Keratinocyte (primary cell): Measurements from ENCODE around the gene PARP1. TPM values are rescaled to one million over a fixed set of nuclear protein-coding genes. Genes with fewer than 3 reads are reported as not detected.

Experiments
- DNase-seq: peaks from one replicate; pipeline ENCODE4 v3.0.0-alpha.2; 2011; ENCODE audit warnings: low read depth, missing footprints, low spot score
- FAIRE-seq: peaks from 2 replicates; lab custom pipeline; 2011; peaks lifted over from hg19 to GRCh38; lab: Jason Lieb, UNC
- H2AFZ ChIP-seq: 2 replicates; pipeline ENCODE4 v1.6.0; 2012; ENCODE audit warnings: low read length, control low read depth, inconsistent platforms; ENCODE audit not compliant: control insufficient read depth
- H3K27ac ChIP-seq: 2 replicates; pipeline ENCODE4 v1.5.1; 2011; ENCODE audit warnings: low read length; ENCODE audit not compliant: control insufficient read depth, insufficient read depth
- H3K27me3 ChIP-seq: 3 replicates; pipeline ENCODE4 v1.6.0; 2011; ENCODE audit warnings: low read length; ENCODE audit not compliant: control insufficient read depth, insufficient read depth; ENCODE audit errors: extremely low read depth
- H3K36me3 ChIP-seq, 2 experiments: 2 replicates in 1 of 2; 3 replicates in 1 of 2; pipeline ENCODE4 v1.5.1; 2011; ENCODE audit warnings: low read length in 2 of 2, mild to moderate bottlenecking in 1 of 2; ENCODE audit not compliant: control insufficient read depth in 2 of 2, insufficient read depth in 2 of 2; ENCODE audit errors: extremely low read depth in 1 of 2
- H3K4me1 ChIP-seq: 3 replicates; pipeline ENCODE4 v1.5.1; 2011; ENCODE audit warnings: low read length; ENCODE audit not compliant: control insufficient read depth, insufficient read depth; ENCODE audit errors: extremely low read depth
- H3K4me2 ChIP-seq: 3 replicates; pipeline ENCODE4 v1.6.0; 2011; ENCODE audit warnings: low read depth, low read length; ENCODE audit not compliant: control insufficient read depth, insufficient read depth; ENCODE audit errors: extremely low read depth
- H3K4me3 ChIP-seq, 3 experiments: fragments of 200-600 bp in 1 of 3; sonication (generic) in 1 of 3; 2 replicates in 2 of 3; 3 replicates in 1 of 3; pipeline ENCODE4 v1.5.1; 2011 to 2016; ENCODE audit warnings: low read length in 3 of 3, mild to moderate bottlenecking in 3 of 3, control low read depth in 2 of 3, inconsistent platforms in 1 of 3, low read depth in 1 of 3, mixed read lengths in 1 of 3, mixed run types in 1 of 3, moderate library complexity in 1 of 3; ENCODE audit not compliant: control insufficient read depth in 2 of 3, insufficient read depth in 2 of 3; ENCODE audit errors: extremely low read depth in 1 of 3
- H3K79me2 ChIP-seq: 2 replicates; pipeline ENCODE4 v1.6.0; 2012; ENCODE audit warnings: low read length; ENCODE audit not compliant: control insufficient read depth, insufficient read depth
- H3K9ac ChIP-seq: 3 replicates; pipeline ENCODE4 v1.6.0; 2011; ENCODE audit warnings: low read length; ENCODE audit not compliant: control insufficient read depth, insufficient read depth; ENCODE audit errors: extremely low read depth
- H3K9me1 ChIP-seq: 3 replicates; pipeline ENCODE4 v1.6.0; 2011; ENCODE audit warnings: low read length; ENCODE audit not compliant: control insufficient read depth, insufficient read depth; ENCODE audit errors: extremely low read depth
- H3K9me3 ChIP-seq: 2 replicates; pipeline ENCODE4 v1.5.1; 2012; ENCODE audit warnings: low read depth, low read length; ENCODE audit not compliant: control insufficient read depth
- H4K20me1 ChIP-seq: 3 replicates; pipeline ENCODE4 v1.6.0; 2011; ENCODE audit warnings: low read length; ENCODE audit not compliant: control insufficient read depth, insufficient read depth; ENCODE audit errors: extremely low read depth
- CTCF ChIP-seq, 3 experiments: IDR thresholded peaks in 1 of 3; conservative IDR thresholded peaks in 1 of 3; optimal IDR thresholded peaks in 1 of 3; 2 replicates in 2 of 3; 3 replicates in 1 of 3; pipeline versions ENCODE3 to v1.5.1; 2011; ENCODE audit warnings: low read length in 3 of 3, mild to moderate bottlenecking in 3 of 3, moderate library complexity in 2 of 3, control low read depth in 1 of 3, inconsistent platforms in 1 of 3; ENCODE audit not compliant: insufficient read depth in 2 of 3; ENCODE audit errors: extremely low read depth in 1 of 3
- EZH2 ChIP-seq: IDR thresholded peaks from one replicate; pipeline ENCODE4 v1.6.1; 2012; ENCODE audit warnings: inconsistent platforms, mild to moderate bottlenecking, low read length, moderate library complexity
- dilution Hi-C: fragments of 300-500 bp; cut with MboI; formaldehyde crosslinking; loops from one replicate; pipeline ENCODE4 v1.7.0; 2020; ENCODE audit warnings: low sequenced_read_pairs; ENCODE audit not compliant: extremely low pct_ligation_motif_present
- polyA plus RNA-seq, 5 experiments: library from polyadenylated mRNA; depleted of rRNA in 3 of 5; stranded (reverse) in 3 of 5; stranded (forward) in 1 of 5; unstranded in 1 of 5; fragments of >200 nt; gene quantifications; 1 replicate in 1 of 5; 2 replicates in 3 of 5; 3 replicates in 1 of 5; pipeline versions ENCODE4 v1.2.1 to v1.2.3, GENCODE V29; 2011 to 2012; ENCODE audit warnings: missing spikeins in 2 of 5, low read depth in 1 of 5, low replicate concordance in 1 of 5

The PARP1 gene
- polyA plus RNA-seq, 1 donor (not counting 4 experiments of a cell fraction or from before 2014, with no cell fraction given), result 62.9 TPM

- Histone ChIP-seq H3K27ac (no peak overlapping the region), H3K36me3 (no peaks in the 10 kb centered on the region), H3K4me2 (no peak overlapping the region), H4K20me1 (no peaks in the 10 kb centered on the region), H3K9me3 (no peaks in the 10 kb centered on the region), H3K79me2 (no peaks in the 10 kb centered on the region), H3K9ac (no peak overlapping the region), H3K9me1 (no peaks in the 10 kb centered on the region), H2AFZ (no peak overlapping the region), H3K27me3 (no peaks in the 10 kb centered on the region), H3K4me1 (no peaks in the 10 kb centered on the region), H3K4me3 (no peak overlapping the region)
- dilution Hi-C loops, result no loop called here
- no peak for DNase-seq
- no peak for FAIRE-seq
- no peak for TF ChIP-seq EZH2
- no peak for TF ChIP-seq CTCF (optimal IDR thresholded peaks at IDR 0.05 in 1 of 3, IDR thresholded peaks at IDR 0.05 in 1 of 3, conservative IDR thresholded peaks at IDR 0.05 in 1 of 3; ENCODE audit: extremely low read depth in 1 of 3, insufficient read depth in 2 of 3, low read length in 3 of 3)
Observed at GRCh38 chr1:226353698-226354525, 54.0 kb downstream of the PARP1 start.

- no peak overlapping the region for H2AFZ ChIP-seq
- H3K79me2 ChIP-seq, result no peaks in the 10 kb centered on the region
- H3K27ac ChIP-seq, result no peak overlapping the region
- no peaks in the 10 kb centered on the region for H3K9me1 ChIP-seq
- no peaks in the 10 kb centered on the region for H3K4me1 ChIP-seq
- H3K4me3 ChIP-seq, result no peak overlapping the region
- H3K9ac ChIP-seq, result no peak overlapping the region
- no peaks in the 10 kb centered on the region for H3K36me3 ChIP-seq
- H3K4me2 ChIP-seq, result no peak overlapping the region
- H4K20me1 ChIP-seq, result no peaks in the 10 kb centered on the region
- no peak for FAIRE-seq
- no peaks in the 10 kb centered on the region for H3K27me3 ChIP-seq
- H3K9me3 ChIP-seq, result no peaks in the 10 kb centered on the region
- TF ChIP-seq EZH2 (no peak), CTCF (optimal IDR thresholded peaks at IDR 0.05 in 1 of 3, IDR thresholded peaks at IDR 0.05 in 1 of 3, conservative IDR thresholded peaks at IDR 0.05 in 1 of 3; ENCODE audit: extremely low read depth in 1 of 3, insufficient read depth in 2 of 3, low read length in 3 of 3) (no peak)
- DNase-seq, result no peak
- dilution Hi-C loops, result no loop called here
Observed at GRCh38 chr1:226351709-226352108, 56.2 kb downstream of the PARP1 start.
